Stimulated activated CD8-positive, alpha-beta memory T cell treated with anti-CD3 and anti-CD28 coated beads, Interleukin-4, amount 100 ng/mL, for 1 hour (primary cell): ENCODE results near the gene LIMK2.
A peak's percentile ranks its signal among the peaks of the same experiment; 100 is the strongest.
"Not testable (repeated sequence)": the region's sequence is repeated elsewhere in the genome, so short reads cannot be mapped to it uniquely, and the experiment has no call there.

Experiments used
- DNase-seq, 2 donors: peaks; one replicate each; pipeline ENCODE4 v3.0.0-alpha.2; 2020; ENCODE audit warnings: low read depth in 2 of 2, low spot score in 1 of 2

LIMK2 gene

DNA sequence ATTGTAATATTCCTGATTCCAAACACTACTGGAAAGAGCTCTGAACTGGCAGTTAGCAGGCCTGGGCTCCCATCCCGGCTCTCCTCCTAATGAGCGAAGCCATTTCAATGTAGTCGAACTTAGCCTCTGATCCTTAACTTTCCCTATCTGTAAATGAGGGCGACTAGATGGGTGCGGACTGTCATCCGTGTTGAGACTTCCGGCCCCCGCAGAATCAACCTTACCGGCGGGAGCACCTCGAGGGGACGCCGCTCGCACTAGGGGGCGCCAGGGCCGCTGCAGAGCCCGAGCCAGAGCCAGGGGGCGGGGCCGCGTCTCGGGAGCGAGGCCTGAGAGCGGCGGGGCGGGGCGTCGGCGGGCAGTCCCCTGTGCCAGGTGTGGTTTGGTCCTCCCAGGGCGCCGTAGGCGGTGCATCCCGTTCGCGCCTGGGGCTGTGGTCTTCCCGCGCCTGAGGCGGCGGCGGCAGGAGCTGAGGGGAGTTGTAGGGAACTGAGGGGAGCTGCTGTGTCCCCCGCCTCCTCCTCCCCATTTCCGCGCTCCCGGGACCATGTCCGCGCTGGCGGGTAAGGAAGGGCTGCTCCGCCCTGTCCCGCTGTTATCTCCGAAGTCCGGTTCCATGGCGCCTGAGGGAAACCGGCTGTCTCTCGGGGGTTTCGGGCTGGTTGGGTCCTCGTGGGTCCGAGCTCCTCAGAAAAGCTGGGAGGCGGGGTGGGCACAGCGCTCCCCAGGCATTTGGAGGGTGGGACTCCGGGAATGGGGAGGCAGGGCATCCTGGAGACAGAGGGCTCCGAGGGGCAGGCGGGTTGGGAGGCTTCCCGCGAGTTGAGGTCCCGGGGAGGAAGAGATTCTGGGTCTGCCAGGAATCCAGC, at the start of gene LIMK2:
TSS of gene LIMK2 (plus strand) at position 437 of the 869 bp plus-strand sequence. CDS start at position 548, 111 bp downstream.
- DNase-seq, result peak; percentile 91 to 96

DNA sequence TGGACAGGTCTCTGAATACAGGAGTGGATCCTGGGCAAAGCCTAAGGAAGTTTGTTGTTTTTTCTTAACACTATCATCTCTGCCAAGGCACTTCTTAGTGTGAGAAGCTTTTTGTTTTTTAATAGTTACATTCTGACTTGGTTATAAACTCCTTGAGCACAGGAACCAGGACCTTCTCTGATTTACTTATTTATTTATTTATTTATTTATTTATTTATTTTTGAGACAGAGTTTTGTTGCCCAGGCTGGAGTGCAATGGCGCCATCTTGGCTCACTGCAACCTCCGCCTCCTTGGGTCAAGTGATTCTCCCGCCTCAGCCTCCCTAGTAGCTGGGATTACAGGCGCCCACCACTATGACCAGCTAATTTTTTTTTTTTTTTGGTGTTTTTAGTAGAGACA, 41.1 kb upstream of the LIMK2 start:
- DNase-seq, result no peak

- not testable (repeated sequence) for DNase-seq
Measured at GRCh38 chr22:31171734-31172133, 40.4 kb upstream of the LIMK2 start.

- DNase-seq, result no peak
Measured at GRCh38 chr22:31173386-31174145, 38.5 kb upstream of the LIMK2 start.

DNA sequence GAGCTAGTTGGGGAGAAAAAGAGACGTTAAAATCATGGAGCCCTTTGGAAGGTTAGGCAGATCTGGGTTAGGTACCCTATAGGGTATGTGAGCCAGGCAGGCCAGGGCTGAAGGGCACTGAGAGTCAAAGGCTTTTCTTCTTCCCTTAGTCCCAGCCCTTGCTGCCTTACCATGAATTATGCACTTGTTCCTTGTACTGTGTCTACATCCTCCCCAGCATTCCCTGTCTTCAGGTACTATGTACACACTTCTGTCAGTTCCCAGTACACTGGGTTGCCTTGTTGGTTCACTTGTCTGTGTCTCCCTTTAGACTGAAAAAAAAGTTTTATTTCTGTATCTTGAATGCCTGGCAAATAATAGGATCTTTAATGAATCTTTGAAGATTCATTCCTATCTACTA, 35.2 kb upstream of the LIMK2 start:
- DNase-seq, result no peak

GRCh38 chr22:31177420-31178162, 34.5 kb upstream of the LIMK2 start:
- no peak for DNase-seq

- DNase-seq, result no peak
Measured at GRCh38 chr22:31178859-31179258, 33.2 kb upstream of the LIMK2 start.

GRCh38 chr22:31179345-31179744, 32.8 kb upstream of the LIMK2 start:
- DNase-seq, result no peak

DNA sequence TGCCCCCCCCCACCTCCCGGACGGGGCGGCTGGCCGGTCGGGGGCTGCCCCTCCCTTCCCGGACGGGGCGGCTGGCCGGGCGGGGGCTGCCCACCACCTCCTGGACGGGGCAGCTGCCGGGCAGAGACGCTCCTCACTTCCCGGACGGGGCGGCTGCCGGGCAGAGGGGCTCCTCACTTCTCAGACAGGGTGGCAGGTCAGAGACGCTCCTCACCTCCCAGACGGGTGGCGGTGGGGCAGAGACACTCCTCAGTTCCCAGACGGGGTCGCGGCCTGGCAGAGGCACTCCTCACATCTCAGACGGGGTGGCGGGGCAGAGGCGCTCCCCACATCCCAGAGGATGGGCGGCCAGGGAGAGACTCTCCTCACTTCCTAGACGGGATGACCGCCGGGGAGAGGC, 28.1 kb upstream of the LIMK2 start:
- DNase-seq, result no peak

- no peak for DNase-seq
Measured at GRCh38 chr22:31185056-31185455, 27.0 kb upstream of the LIMK2 start.

- DNase-seq, result no peak
Measured at GRCh38 chr22:31187627-31188026, 24.5 kb upstream of the LIMK2 start.

DNA sequence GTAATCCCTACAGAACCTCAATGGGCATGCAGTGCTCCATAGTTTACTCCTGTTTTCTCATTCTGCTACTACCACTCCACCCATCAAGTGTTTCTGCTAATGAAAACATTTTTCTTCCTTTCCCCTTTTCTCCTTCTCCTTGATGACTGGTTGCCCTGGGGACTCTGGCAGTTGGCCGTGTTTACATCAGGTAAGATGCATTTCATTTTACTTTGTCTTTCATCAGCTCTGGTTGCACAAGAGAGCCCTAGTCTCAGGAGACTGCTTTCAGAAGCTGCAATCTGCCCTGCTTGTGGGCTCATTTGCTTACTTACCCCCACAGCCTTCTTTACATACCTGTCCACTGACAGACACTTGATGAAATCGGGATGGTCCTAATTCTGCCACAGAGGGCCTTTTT, 19.6 kb upstream of the LIMK2 start:
- DNase-seq, result no peak

DNA sequence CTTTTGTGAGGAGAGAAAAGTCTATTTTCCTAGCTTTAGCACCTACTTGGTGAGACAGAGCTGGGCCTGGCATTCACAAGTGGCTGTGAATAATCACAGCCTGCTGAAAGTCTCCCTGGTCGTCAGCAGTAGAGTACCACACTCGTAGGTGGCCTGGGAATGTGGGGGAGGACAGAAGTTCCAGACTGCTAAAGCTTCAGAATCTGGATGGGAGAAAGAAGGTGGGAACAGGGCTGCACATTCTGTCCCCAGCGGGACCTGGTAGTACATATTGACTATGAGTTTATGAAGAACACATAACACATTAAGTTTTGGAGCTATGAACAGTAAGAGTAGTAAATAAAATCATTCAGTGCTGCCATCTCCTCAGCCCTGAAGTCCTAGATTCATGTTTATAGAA, 19.0 kb upstream of the LIMK2 start:
- no peak for DNase-seq

GRCh38 chr22:31194681-31195080, 17.4 kb upstream of the LIMK2 start:
- DNase-seq, result not testable (repeated sequence)

GRCh38 chr22:31199187-31199586, 12.9 kb upstream of the LIMK2 start:
- no peak for DNase-seq

GRCh38 chr22:31204352-31204984, 7.6 kb upstream of the LIMK2 start:
- DNase-seq, result not testable (repeated sequence)

GRCh38 chr22:31205059-31205458, 7.0 kb upstream of the LIMK2 start:
- not testable (repeated sequence) for DNase-seq

DNA sequence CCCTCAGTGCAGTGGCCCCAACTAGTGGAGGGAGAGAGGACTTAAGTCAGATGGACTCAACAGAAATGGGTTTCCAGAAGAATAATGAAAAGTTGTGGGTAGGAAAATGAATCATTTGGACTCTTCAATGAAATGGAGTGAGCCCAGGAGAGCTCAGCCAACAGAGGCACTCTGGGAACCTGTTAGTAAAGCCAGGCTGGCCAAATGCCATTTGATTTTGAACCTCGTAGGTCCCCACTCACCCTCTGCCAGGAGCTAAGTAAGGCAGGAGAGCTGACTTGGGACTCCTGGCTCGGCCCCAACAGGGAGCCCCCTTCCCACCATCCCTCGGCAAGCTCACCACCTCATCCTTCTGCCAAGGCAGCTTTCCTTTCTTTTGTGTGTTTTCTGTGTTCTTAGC, 5.6 kb upstream of the LIMK2 start:
- DNase-seq, result not testable (repeated sequence)

DNA sequence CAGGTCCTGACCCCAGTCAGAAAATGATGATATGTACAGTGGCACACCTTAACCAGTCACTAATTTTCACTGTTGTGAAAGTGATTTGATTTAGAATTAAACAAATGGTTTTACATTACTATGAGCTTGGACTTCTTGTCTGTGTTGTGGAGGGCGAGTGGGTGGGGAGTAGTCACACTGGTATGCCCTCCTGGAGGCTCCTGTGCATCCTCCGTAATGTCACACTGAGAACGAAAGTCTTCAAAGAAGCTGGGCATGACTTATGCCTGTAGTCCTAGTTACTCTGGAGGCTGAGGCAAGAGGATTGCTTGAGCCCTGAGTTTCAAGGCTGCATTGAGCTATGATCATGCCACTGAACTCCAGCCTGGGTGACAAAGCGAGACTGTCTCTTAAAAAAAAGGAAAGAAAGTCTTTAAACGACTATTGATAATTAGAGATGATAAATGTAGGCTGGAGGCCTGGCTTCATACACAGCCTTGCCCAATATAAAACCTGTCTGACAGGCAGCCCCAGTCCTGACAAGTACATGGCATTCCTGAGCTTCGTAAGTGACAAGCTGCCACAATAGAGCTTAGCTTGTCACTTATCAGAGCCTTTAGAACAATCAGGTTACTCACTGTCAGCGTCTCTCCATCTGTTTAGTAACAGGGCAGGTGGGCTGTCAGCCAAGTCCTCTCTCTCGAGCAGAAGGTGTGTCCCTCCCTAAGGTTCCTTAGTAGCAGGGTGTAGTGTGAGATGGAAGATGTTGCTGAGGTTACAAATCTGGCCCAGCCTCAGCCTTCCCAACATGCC, 5.0 kb upstream of the LIMK2 start:
- no peak for DNase-seq
